Stimulated activated CD4-positive, alpha-beta T cell treated with anti-CD3 and anti-CD28 coated beads, Interleukin-1b, Interleukin-23, amount 100 ng/mL, for 4 hours (primary cell): Measurements from ENCODE around the gene RFLNA.
"Not testable (repeated sequence)": the region's sequence is repeated elsewhere in the genome, so short reads cannot be mapped to it uniquely, and the experiment has no call there.

ENCODE experiments used
- DNase-seq, 2 donors: peaks; one replicate each; pipeline ENCODE4 v3.0.0-alpha.2; 2020; ENCODE audit warnings: low read depth in 2 of 2

RFLNA gene

DNA sequence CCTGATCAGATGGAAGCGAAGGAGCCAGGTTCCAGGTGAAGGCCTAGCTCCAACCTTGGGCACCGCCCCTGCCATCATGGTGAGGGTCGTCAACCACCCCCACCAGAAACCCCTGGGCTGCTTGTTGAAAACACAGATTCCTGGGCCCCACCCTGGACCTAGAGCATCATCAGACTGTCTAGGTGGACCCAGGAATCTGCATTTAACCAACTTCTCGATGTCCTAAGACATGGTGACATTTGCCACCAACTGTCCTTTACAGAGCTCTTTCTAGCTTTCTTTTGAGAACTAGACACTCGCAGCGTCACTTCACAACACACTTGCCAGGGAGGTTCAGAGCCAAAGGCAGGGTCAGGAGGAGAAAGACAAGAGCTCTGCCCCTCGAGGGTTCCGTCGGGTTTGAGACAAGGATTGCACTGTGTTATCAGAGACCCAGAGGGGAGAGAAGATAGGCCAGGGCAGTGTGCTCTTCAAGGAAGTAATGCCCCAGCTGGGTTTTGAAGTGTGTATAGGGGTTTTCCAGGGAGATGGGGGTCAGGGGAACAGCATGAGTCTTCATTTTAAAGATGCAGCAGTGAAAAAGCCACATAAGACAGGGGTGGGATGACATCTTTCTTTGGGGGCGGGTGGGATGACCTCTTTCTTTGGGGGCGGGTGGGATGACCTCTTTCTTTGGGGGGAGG is 24.6 kb downstream of the RFLNA start:
- no peak for DNase-seq

DNA sequence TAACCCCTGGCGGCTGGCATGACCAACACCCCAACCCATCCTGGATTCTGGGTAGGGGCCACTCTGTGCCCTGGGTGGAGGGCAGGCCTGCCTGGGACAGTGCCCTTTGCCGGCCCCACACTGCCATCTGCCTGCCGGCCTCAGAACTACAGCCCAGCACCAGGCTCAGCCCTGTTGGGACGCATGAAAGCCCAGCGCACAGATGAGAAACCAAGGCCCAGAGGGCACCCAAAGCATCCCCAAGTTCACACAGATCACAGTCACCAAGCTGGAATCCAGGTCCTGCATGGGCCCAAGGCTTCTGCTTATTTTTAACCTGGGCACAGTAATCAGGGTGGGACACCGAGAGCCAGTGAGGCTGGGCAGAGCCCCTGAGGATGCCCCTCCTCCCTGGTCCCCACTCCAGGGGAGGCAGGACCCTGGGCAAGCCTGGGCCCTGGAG is 26.2 kb downstream of the RFLNA start:
- peak; percentile 54 to 62 for DNase-seq

DNA sequence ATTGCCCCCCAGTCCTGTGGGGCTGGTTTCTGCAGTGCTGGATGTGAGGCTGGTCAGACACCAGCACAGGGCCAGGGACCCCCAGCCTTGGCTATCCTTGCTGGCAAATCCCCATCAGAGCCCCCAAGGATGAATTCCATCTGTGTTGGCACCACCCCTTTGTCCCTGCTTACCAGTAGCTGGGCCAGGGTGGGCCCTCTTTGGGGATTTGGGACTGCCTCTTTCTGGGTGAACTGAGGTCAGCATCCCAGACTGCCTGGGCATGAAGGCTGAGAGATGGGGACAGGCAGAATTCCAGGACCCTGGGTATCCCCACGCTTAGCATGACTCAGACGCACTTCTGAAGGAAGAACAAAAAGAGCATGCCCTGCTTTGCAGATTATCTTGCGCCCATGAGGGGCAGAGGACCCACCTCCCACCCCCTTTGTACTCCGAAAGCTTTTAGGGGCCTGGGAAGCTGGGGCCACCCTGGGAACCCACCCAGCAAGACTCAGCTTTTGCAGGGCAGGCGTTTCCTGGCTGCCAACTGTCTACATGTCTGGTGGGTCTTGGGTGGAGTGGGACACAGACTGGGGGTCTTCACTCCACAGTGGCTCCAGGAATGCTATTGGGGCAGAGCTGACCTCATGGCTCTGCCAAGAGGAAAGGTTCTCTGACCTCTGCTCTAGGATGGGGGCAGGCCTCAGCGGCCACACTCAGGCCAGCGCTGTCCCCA is 26.8 kb downstream of the RFLNA start:
- DNase-seq: no peak

DNA sequence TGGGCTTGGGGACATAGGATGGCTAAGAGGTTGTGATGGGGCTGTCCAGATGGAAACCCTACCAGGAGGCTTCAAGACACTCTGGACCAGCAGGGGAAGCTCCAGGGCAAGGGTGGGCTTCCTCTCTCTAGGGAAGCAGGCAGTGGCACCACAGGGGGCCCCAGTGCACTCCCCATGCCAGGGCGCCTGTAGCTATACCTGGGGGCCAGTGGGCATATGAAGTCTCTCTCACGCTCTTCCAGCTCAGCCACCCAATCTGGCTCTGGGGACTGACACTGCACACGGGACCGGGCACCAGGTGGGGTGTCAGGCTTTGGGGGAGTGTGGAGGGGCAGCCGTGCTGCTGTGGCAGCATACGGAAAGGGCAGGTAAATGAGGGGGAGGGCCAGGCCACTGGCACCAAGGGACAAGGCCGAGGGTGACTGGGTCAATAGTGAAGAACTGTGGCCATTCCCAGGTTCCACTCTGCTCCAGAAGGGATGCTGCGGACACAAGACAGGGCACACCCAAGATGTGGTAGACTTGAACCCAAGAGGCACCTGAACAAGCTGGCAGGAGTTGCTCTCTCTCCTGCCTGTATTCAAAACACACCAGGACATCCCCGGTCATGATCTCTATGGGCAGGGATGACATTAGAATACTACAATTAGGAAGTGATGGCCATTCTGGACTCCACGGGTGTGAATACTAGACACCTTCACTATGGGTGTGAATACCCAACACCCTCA is 27.5 kb downstream of the RFLNA start:
- DNase-seq: no peak

DNA sequence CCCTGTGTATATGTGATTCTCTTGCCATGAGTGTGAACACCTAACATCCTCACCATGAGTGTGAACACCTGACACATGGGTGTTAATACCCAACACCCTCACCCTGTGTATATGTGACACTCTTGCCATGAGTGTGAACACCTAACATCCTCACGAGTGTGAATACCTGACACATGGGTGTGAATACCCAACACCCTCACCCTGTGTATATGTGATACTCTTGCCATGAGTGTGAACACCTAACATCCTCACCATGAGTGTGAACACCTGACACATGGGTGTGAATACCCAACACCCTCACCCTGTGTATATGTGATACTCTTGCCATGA is 28.1 kb downstream of the RFLNA start:
- DNase-seq: not testable (repeated sequence)

DNA sequence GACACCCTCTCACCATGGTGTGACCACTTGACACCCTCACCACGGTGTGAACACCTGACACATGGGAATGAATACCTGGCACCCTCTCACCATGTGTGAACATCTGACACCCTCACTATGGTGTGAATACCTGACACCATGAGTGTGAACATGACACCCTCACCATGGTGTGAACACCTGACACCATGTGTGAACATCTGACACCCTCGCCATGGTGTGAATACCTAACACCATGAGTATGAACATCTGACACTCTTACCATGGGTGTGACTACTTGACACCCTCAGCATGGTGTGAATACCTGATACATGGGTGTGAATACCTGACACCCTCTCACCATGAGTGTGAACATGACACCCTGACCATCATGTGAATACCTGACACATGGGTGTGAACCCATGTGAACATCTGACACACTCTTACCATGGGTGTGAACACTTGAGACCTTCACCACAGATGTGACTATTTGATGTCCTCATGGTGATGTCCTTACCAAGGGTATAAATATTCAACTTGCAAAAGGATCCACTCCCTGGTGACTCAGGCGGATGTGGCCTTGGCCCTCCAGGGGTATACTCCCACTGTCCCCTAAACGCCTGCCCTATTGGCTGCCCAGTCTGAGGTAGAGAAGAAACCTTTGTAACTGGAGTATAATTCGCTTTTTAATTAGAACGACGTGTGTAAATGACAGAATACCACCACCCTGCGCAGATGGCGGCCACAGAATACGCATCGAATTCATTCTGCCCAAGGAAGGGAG is 29.1 kb downstream of the RFLNA start:
- no peak for DNase-seq

DNA sequence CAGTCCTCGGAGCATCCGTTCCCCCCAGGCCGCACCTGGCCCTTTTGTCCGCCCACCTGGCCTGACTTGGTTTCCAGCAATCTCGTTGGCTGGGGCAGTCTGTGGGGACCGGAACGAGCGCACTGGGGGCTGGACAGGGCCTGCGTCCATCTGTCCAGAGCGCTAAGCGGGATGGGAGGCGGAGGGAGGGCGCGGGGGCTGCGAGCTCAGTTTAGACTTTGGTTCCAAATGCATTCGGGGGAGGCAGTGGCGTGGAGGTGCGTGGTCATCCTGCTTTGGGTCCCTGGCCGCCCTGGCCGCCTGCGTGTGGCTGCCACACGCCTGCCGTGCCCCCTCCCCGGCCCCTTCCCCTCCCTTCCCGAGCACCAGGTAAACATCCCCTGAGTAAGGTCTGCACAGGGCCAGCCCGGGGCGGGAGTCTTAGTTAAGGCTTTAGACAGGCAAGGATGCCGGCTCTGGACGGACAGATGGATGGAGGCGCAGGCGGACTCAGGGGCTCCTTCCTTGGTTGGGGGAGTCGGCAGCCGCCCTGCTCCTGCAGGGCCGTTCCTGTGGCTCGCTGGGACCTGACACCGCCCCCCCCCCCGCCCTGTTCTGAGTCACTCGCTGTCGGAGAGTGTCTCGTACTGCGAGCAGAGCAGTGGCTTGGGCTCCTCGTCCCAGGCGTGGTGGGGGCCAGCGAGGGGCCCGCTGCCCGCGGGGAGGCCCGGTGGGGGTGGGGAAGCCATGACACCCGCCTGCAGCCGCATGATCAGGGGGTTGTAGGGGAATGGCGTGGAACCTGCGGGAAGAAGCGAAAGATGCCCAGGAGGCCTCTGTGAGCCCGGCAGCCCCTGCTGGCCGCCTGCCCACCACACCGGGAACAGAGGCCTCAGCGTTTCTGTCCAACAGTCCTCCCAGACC is 30.2 kb downstream of the RFLNA start:
- DNase-seq: no peak

DNA sequence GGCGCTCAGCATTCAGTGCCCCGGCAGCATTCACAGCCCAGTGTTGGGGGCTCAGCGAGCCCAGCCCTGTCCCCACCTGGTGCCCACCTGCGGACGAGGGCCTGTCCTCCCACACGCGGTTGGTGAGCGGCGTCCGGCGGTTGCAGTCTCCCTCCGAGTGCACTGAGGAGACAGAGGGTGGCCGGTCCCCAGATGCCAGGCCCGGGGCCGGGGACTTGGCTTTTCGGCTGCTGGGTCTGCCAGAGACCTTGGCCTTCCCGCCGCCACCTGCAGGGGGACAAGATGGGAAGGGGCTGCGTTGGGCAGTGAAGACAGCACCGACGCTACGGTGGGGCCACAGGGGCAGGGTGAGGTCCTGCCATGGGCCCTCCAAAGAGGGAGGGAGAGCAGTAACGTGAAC is 31.2 kb downstream of the RFLNA start:
- no peak for DNase-seq

DNA sequence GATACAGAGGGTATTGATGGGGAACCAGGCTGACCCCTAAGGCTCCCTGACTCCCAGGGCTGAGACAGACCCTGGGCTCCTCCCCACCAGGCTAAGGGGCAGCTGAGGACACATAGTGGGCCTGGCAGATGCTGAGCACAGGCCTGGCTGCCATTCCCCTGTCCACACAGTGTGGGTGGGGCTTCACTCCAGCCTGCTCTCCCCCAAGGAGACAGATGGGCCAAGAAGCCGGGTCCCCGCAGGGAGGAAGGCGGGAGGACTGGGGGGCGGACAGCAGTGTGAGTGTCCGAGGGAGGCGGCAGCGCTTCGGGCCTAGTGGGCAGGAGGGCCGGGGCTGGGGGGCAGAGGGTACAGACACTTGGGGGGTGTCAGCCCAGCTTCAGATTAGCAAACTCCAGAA is 32.0 kb downstream of the RFLNA start:
- no peak for DNase-seq

DNA sequence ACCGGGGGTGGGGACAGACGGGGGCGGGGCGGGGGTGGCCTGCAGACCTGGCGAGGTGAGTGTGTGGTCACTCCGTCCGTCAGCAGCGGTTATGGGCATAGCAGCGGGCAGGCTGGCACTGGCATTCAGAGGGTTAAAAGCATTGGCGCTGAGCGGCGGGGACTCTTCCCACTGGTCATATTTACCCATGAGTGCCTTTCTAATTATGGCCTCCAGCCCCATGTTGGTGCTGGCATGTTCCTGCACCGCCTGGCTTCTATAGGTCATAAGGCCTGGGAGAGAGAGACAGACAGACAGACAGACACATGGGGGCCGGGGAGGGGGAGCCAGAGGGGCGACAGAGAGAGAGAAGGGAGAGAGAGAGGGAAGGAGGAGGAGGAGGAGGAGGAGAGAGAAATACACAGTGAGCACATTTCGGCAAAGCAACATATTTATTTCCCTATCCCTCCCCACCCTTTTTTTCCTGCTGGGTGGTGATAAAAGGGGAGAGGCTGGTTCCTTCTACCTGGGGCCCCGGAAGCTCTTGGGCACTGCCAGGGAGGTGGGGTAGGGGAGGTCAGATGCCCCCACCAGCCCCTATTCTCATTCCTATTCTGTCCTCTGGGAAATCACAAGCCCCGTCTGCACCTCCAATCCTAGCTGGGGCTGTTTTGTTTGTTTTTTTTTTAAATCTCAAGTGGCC is 32.6 kb downstream of the RFLNA start:
- no peak for DNase-seq

DNA sequence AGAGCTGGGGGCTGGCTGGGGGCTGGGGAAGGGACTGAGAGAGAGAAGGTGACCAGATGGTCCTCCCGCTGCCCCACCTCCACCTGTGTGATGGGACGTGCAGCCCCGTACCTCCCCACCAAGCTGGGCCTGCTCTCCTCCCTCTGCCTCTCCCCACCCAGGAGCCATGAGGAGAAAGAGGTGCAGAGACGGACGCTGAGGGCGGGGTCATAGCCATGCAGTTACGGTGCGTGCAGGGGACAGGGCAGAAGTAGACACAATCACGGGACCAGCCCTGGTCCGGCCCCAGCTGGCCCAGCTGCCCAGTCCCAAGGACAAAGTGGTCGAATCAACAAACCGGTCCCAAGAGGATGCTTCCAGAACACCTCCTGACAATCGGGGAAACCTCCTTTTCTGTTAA is 33.2 kb downstream of the RFLNA start:
- no peak for DNase-seq

DNA sequence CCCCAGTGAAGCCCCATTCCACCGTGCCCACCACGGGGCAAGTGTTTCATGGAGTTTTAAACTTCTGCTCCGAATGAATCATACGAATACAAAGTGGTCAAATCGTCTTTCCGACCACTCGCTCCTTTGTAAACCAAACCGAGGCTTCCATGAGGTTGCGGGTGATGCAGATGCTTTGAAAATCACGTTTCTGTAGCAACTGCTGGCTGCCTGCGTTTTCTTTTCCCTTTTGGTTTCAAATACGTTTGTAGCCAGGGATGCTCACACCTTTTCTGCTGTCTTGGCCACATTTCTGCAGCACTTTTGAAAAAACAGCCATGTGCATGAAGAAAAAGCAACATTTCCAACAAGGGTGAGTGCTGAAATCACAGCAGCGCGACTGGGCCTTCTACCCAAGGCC is 33.7 kb downstream of the RFLNA start:
- no peak for DNase-seq

DNA sequence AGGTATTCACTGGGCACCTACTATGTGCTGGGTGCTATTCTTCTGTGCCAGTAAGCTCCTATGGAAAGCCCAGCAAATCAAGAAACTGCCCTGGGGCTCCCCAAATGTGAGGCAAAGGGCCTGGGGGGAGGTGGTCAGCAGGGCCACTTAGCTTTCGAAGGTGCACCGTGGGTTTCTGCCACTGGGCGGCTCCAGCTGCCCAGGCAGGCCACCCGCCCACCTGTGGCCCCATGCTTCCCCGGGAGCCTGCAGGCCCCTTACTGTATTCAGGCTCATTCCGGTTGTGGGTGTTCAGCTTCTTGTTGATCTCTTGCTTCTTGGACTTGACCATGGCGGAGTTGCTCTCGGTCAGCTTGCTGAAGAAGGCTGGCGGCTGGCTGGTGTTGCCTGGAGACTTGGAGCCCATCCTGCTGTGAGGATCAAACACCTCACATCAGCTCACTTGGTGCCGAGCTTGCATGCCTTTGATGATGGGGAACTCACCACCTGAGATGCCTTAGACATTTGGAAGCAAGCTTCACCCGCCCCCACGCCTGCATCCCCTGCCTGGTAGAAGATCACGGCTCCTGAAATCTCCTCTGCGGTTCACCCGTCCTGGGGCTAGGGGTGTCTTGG is 37.3 kb downstream of the RFLNA start:
- no peak for DNase-seq

DNA sequence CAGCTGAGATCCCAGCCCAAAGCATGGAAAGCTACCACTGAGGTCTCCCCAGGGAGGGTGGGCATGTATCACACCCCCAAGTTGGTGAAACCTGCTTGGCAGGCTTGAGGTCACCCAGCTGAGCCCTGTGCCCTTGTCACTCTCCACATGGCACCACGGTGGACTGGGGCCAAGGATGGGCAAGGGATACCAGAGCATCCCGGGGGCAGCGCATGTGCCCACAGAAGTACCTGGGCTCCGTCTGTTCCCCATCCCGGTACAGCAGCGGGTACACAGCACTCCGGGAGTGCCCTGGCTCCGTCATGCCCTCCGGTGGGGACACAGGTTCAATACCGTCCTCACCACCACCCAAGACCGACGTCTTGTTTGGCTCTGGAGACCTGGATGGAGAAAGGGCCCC is 38.0 kb downstream of the RFLNA start:
- no peak for DNase-seq

DNA sequence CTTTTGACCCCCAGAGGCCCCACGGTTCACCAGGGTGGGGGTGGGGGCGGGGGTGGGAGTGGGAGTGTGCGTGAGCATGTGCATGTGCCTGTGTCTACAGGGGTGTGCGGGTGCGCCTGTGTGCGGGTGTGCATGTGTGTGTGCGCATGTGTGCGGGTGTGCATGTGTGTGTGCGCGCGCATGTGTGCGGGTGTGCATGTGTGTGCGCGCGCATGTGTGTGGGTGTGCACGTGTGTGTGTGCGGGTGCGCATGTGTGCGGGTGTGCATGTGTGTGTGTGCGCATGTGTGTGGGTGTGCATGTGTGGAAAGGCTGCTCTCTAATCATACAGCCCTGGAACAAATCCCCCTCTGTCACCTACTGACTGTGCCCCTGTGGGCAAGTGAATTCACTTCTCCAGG is 38.8 kb downstream of the RFLNA start:
- DNase-seq: no peak

DNA sequence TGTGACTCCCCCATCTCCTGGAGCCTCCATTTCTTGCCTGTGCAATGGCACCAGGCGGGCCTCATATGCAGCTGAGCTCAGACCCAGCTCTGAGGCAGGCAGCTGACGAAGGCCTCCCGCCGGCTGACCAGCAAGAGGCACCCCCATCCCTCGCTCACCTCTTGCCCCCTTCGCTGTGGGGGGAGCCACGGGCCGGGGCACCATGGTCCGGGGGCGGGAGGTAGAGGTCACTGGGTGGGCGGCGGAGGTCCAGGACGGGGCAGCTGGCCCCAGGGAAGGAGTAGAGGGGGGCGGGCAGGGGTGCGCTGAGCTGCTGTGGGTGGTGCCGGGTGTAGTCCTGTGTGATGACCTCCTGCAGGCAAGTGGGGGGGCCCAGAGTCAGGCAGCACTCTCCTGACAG is 39.4 kb downstream of the RFLNA start:
- no peak for DNase-seq

DNA sequence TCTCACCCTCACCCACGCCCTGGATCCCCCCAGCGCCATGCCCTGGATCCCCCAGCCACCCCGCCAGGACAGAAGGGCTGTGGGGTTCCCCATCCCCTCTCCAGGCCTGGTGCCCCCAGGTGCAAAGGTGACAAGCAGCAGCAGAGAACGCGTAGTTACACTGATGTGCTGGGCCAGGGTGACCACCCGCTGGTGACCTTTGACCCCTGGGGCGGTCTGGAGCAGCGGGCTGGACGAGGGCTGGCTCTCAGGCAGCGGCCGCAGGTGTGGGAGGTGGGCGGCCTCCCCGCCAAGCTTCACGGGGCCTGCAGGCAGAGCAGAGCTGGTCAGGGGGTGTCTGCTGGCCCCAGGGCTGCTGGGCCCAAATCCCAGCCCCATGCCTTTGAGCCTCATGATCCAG is 40.1 kb downstream of the RFLNA start:
- DNase-seq: no peak

DNA sequence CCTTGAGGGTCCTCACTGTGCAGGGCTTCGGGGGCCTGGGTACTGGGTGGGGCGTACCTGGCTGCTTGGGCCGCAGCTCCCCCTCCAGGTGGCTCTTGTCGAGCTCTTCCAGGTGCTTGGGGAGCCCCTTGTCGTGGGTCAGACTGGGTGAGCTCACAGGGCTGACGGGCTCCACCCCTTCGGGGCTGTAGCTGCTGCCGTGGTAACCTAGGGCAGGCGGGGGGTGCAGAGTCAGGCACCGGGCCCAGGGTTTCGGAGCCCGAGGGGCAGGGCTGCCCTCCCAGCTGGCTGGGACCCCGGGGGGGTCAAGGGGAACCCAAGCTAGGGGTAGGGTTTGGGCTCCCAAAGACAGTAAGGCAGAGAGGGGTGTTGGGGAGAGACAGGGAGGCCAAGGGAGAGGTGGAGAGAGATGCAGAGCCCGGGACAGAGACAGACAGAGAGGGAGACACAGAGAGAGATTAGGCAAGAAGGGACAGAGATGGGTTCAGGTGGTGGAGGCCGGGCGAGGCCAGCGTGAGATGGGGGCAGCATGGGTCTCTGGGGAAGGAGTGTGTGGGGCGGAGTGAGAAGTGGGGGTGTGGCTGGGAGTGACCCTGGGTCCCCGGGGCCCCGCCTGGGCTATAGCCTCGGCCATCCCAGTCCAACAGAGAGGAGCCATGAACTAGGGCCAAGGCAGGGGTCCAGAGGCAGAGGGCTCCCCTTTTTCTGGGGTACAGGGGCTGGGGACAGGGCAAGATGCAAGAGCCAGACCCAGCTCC is 40.7 kb downstream of the RFLNA start:
- DNase-seq: no peak

DNA sequence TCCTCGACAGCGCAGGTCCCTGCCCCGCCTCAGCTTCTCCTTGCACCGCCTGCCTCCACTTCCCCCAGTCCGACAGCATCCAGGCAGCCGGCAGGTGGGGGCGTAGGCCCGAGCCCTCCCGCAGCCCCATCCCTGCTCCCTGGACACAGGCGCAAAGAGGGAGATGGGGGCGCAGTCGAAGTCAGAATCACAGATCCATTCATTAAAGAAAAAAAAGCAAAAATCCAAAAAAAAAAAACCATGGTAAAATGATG is 41.2 kb downstream of the RFLNA start:
- DNase-seq: no peak
